HG03354 (cell line): ENCODE measurements around the gene TEX264.

Source experiments
- ATAC-seq: cut with Tn5 transposase; IDR thresholded peaks from one replicate; pipeline ENCODE4 v1.9.1; 2021; ENCODE audit warnings: mild to moderate bottlenecking; ENCODE audit not compliant: unreplicated experiment, poor library complexity, severe bottlenecking

The TEX264 gene

GRCh38 chr3:51691021-51691420, 20.0 kb downstream of the TEX264 start:
- no peak for ATAC-seq

DNA sequence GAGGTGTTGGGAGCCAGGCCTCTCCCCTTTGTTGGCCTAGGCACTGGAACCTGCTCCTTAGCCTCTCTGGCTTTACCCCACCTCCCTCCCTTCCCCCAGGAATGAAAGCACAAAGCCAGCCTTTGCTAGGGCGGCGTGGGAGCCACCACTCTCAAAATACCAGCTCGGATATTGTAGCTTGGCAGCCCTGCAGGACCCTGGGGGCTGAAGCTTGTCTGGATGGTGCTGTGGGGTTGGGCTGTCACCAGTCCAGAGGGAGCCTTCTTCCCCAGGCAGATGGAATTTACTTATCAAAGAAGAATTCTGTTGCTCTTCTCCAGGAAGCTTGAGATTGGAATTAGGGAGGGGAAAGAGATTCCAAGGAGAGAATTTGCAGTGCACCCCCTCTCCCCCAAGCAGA, 20.9 kb downstream of the TEX264 start:
- no peak for ATAC-seq

- ATAC-seq, result no peak
These were observed 21.9 kb downstream of the TEX264 start for GRCh38 chr3:51692980-51693395.

- no peak for ATAC-seq
These were observed 25.9 kb downstream of the TEX264 start for GRCh38 chr3:51696954-51697353.

DNA sequence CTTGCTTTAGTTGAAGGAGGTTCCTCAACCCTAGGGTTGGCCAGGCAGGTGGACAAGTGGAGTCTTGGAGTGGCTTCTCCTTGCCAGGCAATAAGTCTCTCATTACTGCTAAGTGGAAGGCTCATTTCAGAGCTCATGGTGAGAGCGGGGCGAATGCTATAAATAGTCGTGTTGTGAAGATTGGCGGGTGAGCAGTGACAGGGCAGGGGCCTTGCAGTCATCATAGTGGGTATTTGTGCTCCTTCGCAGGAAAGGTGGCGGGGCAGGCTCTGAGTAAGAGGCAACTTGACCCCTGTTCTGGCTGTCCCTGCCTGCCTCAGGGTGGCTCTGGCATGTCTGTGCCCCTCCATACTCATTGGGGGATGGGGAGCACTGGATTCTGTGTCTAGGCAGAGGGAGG, 27.2 kb downstream of the TEX264 start:
- no peak for ATAC-seq

GRCh38 chr3:51700403-51700802, 29.4 kb downstream of the TEX264 start:
- ATAC-seq, result no peak

GRCh38 chr3:51702156-51702555, 31.1 kb downstream of the TEX264 start:
- no peak for ATAC-seq

- ATAC-seq, result no peak
These were observed 32.2 kb downstream of the TEX264 start for GRCh38 chr3:51703068-51703760.

- ATAC-seq, result no peak
These were observed 32.9 kb downstream of the TEX264 start for GRCh38 chr3:51703761-51704510.

DNA sequence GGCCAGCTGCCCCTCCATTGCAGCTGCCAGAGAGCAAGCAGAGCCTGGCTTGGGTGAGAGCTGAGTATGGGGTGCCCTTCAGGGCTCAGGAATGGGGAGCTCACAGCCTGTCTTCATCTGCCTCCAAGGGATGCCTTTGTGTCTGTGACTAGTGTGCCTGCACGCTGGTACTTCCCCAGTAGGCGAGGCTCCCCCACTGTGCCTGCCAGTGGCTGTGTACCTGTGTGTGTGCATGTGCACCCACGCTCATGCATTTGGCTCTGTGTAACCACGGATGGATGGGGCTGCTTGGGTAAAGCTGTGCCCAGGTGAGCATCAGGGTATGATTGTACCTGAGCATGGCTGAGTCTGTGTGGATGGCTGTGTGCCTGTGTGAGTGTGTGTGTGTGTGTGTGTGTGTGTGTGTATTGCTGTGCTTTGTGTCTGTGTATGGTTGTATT, 33.5 kb downstream of the TEX264 start:
- ATAC-seq, result no peak

DNA sequence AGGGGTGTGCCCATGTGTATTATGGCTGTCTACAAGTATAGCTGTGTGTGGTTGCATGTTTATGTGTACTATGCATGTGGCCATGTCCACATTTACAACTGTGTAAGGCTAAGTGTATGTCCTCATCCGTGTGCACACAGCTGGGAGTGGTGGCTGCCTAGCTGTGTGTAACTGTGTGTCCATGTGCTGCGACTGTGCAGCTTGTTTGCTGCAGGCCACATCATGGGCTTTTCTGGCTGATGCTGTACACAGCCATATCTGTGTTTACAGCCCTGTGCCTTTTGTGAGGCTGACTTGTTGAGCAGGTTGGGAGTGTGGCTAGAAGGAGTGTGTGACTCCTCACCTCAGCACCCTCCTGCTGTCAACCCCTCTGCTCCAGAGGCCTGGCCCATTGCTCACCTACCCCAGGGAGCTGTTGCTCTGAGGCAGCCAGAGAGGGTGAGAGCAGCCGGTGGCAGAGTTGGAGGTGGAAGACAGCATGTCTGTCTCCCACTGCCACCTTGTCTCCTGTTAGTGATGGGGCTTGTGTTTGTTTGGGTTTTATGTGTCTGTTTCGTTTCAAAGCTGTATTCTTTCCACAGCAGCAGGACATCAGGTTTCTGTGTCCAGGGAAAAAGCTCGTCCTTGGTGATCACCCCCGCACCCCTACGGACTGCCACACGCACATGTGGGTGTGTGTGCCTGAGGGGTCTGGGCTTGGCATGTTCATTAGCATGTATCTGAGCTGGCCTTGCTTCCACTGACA, 34.4 kb downstream of the TEX264 start:
- no peak for ATAC-seq

DNA sequence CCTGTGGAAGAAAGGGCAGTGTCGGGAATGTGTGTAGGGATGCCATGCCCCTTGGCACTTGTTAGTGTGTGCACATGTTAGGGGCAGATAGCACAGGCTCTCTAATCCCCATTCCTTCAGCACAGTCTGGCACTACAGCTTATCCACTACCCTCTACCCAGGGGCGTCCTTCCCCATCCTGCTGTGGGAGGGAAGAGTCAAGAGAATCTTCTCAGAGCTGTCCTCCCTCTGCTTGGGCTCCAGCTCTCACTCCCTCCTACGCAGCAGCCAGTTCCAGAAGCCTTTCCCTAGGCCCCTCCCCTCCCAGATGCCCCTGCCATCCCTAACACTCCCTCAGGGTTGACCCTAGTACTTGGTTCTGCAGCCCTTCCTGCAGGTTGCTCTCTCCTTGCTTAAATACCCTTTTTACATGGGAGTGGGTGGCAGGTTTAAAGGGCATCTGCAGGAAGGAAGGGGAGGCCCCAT, 35.0 kb downstream of the TEX264 start:
- no peak for ATAC-seq

DNA sequence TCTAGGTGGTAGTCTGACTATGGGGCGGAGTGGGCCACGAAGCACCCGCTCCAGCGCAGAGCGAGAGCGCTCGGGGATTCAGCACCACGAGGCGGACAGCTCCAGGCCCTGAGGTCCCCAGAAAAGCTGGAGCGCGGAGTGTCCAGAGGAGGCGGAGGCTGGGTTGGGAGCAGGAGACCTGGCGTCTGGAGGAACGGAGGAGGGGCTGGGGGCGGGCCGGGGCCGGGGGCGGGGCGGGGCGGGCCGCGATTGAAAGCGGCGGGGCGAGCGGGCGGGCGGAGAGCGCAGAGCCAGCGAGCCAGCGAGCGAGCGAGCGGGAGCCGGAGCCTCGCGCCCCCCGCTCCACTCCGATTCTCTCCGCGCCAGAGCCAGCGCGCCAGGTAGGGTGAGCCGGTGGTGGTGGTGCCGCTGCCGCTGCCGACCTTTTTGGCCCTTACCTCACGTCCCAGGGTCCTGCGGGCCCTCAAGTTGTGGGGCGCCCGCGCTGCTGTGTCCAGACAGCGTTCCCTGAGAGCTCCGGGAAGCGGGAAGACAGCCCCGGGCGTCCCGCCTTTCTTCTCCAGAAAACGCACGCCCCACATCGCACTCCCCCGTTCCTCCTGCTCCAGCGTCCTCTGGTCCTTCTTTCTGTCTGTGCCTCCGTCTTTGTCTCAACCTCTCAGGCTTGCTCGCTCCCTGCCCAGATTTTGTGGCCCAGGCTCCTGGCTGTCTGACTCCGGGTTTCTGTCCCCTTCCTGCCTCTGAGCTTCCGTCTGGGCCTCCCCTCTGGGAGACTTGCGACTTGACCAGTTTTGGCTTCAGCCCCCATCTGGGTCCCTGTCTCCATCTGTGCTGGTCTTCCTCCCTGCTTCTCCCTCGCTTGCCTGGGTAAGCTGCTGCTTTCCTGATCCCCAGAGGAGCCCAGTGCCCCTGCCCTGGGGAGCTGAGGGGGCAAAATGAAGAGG, 36.0 kb downstream of the TEX264 start, which contains the start of gene GRM2:
GRM2 (plus strand) TSS at position 281 of the 944 bp plus-strand sequence. CDS start 1,916 bp downstream, outside the sequence.
- no peak for ATAC-seq

DNA sequence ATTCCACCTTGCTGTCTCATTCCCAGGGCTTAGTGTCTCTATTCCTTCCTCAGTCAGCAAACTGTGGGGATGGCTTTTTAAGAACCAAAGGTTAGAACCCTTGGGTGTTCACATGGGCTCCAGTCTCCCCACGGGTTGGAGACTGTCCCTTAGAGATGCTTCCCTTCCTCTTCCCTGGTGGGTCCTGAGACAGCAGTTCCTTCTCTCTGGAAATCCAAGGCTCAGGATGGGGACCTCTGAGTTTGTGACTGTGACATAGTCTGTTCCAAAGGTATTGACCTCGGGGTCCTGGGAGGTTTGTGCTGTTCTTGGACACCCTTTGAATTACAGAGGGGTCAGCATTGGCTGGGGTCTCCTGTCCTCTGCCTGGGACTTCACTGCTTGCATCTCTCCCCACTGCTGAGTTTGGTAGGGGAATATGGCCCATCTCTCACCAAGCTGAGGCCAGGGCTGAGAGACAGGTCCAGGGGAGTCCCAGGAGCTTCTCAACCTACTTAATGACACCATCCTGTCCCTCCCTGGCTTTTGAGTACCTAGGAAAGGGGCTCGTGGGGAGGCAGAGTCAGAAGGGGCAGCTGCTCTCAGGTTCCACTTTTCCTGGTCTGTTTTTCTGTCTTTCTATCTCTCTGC, 37.3 kb downstream of the TEX264 start:
- no peak for ATAC-seq

GRCh38 chr3:51709004-51709420, 38.0 kb downstream of the TEX264 start:
- no peak for ATAC-seq

GRCh38 chr3:51709675-51710074, 38.6 kb downstream of the TEX264 start:
- no peak for ATAC-seq

DNA sequence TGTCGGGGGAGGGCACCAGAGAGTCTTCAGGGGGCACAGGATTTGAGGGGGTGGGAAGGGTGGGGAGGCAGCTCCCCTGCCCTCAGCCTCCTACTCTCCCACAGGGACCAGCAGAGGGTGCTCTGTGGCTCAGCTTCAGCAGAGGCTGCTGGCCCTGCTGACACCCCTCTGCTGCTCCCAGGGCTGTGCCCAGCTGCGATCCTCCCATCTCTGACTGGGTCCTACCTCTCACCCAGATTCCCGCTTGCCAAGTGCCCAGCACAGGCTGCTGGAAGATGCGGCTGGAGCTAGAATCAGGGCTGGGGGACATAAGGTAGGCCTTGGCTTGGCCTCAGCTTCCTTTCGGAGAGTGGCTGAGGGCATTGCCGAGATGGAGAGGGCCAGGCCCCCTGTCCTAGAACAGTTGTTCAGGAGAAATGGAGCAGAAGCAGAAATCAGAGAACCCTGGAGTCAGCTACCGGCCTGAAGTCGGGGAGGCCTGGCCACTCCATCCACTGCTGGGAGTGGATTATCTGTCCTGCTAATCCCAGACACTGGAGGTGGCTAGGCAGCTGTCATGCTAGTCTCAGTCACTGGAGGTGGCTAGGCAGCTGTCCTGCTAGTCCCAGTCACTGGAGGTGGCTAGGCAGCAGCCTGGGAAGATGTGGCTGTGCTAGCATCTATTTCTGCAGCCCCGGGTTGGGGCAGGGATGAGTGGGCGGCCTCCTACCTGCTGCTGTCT, 39.7 kb downstream of the TEX264 start:
- no peak for ATAC-seq

DNA sequence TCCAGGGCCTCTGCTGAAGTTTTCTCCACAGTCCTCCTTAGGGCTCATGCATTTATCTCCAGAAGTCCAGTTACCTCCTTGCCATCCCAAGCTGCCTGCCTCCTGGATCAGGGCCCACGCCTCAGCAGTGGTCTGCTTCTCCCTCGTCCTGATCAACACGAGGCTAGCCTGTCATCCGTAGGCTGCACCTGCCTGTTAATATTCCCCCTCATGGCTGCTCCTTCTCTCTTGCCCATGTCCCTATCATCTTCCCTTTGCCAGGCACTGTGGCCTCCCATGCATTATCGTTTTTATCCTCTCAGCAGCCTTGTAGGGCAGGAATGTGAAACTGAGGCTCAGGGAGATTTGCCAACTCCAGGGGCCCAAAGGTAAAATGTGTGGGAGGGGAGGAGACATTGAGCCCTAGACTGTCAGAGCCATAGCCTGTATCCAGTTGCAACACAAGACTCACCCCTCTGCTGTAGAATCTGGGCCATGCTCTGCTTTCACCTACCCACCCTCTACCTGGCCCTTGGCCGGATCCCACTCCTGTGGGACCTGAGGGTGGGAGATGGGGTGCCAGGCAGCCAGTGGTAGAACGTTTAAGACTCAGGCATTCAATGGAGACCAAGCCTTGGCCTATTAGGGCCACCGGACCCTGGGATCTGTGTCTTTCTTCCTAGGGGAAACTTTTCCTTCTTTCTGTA, 40.4 kb downstream of the TEX264 start:
- no peak for ATAC-seq
